Effector memory CD4-positive, alpha-beta T cell (primary cell): ENCODE results near the gene FBLN2.

Experiments used
- DNase-seq, 3 donors: peaks; one replicate each; pipeline ENCODE4 v3.0.0-alpha.2; 2020
- H3K27ac ChIP-seq: 2 replicates; pipeline ENCODE4 v1.7.0; 2013; ENCODE audit warnings: mild to moderate bottlenecking, low read length, moderate library complexity; ENCODE audit not compliant: insufficient read depth, poor library complexity, severe bottlenecking
- H3K27me3 ChIP-seq: replicated peaks from 2 replicates; pipeline ENCODE4 v1.7.0; 2013; ENCODE audit warnings: mild to moderate bottlenecking, low read length; ENCODE audit not compliant: insufficient read depth, control insufficient read depth, poor library complexity, severe bottlenecking
- H3K36me3 ChIP-seq: 2 replicates; pipeline ENCODE4 v1.7.0; 2013; ENCODE audit warnings: mild to moderate bottlenecking, low read length, moderate library complexity; ENCODE audit not compliant: control insufficient read depth, insufficient read depth
- H3K4me1 ChIP-seq: 2 replicates; pipeline ENCODE4 v1.7.0; 2013; ENCODE audit warnings: low read length, mild to moderate bottlenecking; ENCODE audit not compliant: control insufficient read depth, insufficient read depth, poor library complexity, severe bottlenecking
- H3K4me3 ChIP-seq: 2 replicates; pipeline ENCODE4 v1.7.0; 2013; ENCODE audit warnings: low read length, low read depth, mild to moderate bottlenecking; ENCODE audit not compliant: insufficient read depth, poor library complexity, severe bottlenecking
- H3K9me3 ChIP-seq: 2 replicates; pipeline ENCODE4 v1.7.0; 2013; ENCODE audit warnings: mild to moderate bottlenecking, low read length, moderate library complexity; ENCODE audit not compliant: control insufficient read depth

Gene FBLN2

DNA sequence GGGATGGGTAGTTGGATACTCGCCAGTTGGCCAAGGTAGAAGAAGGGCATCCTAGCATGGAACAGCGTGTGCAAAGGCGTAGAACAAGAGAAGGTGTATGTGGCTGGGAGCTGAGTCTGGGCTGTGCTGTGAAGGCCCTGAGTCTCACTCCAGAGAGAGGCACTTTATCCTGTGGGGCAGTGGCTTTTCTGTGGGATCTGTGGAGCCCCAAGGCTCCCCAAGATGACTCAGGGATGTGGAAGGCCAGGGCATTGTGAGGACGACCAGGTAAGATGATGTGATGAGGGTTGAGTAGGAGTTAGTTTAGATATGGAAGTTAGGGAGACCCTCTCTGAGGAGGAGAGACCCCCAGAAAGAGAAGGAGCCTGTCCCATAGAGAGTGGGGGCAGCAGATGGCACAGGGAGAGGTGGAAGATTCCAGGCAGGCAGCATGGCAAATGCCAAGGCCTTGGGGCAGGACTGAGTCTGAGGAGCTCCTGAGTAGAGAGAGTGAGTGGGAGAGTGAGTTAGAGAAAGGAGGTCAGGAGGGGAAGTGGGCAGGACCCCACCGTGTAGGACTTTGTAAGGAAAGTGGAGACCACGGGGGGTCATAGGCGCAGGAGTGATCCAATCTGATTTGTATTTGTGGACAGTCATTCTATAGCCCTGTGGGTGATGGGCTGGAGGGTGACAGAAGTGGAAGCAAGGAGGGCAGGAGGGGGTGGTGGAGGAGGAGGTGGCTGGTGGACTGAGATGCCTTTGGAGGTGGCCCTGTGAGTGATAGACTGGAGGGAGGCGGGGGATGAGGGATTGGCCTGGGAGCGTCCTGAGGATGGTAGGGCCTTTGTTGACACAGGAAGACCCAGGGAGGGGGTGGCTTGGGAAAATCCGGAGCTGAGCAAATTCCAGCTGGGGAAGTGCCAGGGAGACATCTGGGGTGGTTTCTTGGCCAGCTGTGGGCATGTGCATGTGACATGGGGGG lies 50.3 kb downstream of the FBLN2 start:
- no peak overlapping the region for H3K27ac ChIP-seq
- H3K4me1 ChIP-seq = no peaks in the 10 kb centered on the region
- no peaks in the 10 kb centered on the region for H3K27me3 ChIP-seq
- no peak overlapping the region for H3K4me3 ChIP-seq
- H3K9me3 ChIP-seq = no peaks in the 10 kb centered on the region
- DNase-seq = no peak
- H3K36me3 ChIP-seq = no peaks in the 10 kb centered on the region

DNA sequence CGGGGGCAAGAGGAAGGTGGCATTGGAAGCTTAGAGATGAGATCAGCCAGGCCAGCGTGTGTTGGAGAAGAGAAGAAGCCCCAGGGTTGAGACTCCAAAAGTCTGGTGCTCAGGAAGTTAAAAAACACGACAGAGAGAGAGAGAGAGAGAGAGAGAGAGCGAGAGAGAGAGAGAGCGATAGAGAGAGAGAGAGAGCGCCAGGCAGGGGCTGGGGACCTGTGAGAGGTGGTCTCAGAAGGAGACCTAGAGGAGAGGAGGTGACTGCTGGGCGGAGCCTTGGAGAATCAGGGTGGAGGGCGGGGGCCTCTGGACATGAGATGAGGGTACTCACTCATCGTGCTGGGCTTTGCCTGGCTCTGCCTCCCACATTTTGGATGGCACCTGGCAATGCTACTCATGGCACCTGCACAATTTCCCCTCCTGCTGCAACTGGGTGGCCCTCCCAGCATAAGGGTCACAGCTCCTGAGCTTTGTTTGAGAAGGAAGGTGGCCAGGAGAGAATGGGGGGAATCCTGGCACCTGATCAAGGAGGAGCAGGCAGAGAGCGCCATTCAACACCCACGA lies 51.0 kb downstream of the FBLN2 start:
- H3K4me3 ChIP-seq = no peak overlapping the region
- H3K27me3 ChIP-seq = no peaks in the 10 kb centered on the region
- H3K36me3 ChIP-seq = no peaks in the 10 kb centered on the region
- H3K9me3 ChIP-seq = no peaks in the 10 kb centered on the region
- no peak overlapping the region for H3K27ac ChIP-seq
- DNase-seq = no peak
- H3K4me1 ChIP-seq = no peaks in the 10 kb centered on the region

DNA sequence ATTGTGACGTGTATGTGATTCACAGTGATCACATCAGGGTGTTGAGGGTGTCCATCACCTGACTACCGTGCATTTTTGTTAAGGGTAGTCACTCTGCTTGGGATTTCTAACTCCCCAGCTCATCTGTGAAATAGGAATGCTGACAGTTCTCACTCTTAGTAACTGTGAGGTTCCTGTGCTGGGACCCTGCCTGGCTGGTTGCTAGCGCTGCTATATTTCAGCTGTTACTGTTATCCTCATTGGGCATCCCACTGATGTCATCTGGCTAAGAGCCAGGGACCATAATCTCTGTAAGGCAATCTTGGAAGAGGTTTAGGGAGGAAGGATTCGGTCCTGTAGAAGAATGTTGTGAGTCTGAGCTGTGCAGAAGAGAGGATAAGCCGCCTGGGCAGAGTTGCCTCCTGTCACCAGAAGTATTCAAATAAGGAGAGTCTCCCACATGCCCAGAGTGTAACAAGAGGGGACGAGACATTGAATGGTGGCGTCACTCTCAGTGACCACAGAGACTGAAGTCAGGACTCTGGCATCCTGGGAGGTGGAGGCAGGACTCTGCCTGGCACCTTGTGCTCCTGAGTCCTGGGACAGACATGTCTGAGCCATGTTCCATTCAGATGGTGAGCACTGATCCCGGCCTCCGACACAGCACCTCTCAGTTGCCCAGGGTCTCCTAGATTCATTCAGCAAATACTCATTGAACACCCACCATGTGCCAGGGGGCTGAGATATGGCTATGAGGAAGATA lies 52.2 kb downstream of the FBLN2 start:
- Histone ChIP-seq H3K4me1 (no peaks in the 10 kb centered on the region), H3K4me3 (no peak overlapping the region), H3K36me3 (no peaks in the 10 kb centered on the region), H3K9me3 (no peaks in the 10 kb centered on the region), H3K27me3 (no peaks in the 10 kb centered on the region), H3K27ac (no peak overlapping the region)
- DNase-seq = no peak

DNA sequence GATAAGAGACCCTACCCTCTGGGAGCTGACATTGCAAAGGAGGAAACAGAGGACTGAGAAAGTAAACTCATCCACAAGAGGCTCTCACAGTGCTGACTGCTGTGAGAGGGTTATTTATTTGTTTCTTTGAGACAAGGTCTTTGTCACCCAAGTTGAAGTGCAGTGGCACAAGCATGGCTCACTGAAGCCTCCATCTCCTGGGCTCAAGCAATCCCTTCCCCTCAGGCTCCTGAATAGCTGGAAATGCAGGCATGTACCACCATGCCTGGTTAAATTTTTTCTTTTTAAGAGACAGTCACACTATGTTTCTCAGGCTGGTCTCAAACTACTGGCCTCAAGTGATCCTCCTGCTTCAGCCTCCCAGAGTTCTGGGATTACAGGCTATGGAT lies 52.8 kb downstream of the FBLN2 start:
- DNase-seq = no peak
- Histone ChIP-seq H3K27me3 (no peaks in the 10 kb centered on the region), H3K27ac (no peak overlapping the region), H3K4me1 (no peaks in the 10 kb centered on the region), H3K9me3 (no peaks in the 10 kb centered on the region), H3K4me3 (no peak overlapping the region), H3K36me3 (no peaks in the 10 kb centered on the region)

DNA sequence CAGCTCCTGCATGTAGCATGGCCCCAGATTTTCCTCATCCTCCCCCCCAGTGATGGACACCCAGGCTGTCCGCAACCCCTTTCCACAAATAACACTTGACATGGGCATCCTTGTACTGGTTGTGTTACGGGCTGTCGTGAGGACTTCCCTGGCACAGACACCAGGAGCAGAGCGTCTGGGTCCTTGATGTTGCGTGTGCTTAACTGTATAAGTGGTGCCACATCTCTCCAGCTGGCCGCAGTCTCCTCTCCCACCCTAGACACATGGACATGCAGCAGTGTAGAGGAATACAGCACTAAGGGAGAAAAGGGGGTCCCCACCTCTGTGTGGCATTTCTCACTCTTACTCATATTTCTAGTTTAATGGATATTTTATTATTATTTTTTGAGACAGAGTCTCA lies 56.6 kb downstream of the FBLN2 start:
- Histone ChIP-seq H3K27me3 (no peaks in the 10 kb centered on the region), H3K4me1 (no peaks in the 10 kb centered on the region), H3K9me3 (no peaks in the 10 kb centered on the region), H3K36me3 (no peaks in the 10 kb centered on the region), H3K27ac (no peak overlapping the region), H3K4me3 (no peak overlapping the region)
- no peak for DNase-seq

DNA sequence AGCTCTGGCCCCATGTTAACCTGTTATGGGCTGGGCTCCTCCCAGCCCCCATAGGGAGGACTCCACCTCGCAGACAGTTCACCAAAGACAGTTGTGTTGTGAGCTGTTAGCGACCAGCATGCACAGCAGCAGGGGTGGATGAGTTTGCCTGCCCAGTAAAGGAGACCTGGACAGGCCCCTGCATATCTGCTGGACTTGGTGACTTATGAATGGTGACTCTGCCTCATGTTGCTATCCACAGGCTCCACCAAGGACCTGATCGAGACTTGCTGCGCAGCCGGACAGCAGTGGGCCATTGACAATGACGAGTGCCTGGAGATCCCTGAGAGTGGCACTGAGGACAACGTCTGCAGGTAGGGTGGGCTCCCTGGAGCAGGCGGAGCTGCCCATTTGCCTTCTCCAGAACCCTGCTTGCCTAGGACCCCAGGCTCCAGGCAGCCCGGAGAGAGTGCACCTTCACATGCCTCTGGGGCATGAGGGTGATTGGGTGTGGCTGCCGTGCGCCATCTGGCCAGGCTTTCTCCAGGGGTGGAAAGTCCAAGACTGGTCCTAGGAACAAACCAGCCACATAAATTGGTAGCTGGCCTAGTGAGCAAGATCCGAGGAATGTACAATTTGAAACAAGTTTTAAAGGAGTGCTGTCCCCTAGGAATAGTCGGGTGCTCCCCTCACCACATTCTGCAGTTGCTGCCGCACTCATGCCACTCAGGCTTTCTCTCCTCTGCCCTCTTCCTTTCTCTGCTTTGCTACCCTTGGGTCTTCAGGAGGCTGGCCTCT lies 59.1 kb downstream of the FBLN2 start:
- Histone ChIP-seq H3K4me1 (no peaks in the 10 kb centered on the region), H3K9me3 (no peaks in the 10 kb centered on the region), H3K36me3 (no peaks in the 10 kb centered on the region), H3K4me3 (no peak overlapping the region), H3K27me3 (no peaks in the 10 kb centered on the region), H3K27ac (no peak overlapping the region)
- no peak for DNase-seq

DNA sequence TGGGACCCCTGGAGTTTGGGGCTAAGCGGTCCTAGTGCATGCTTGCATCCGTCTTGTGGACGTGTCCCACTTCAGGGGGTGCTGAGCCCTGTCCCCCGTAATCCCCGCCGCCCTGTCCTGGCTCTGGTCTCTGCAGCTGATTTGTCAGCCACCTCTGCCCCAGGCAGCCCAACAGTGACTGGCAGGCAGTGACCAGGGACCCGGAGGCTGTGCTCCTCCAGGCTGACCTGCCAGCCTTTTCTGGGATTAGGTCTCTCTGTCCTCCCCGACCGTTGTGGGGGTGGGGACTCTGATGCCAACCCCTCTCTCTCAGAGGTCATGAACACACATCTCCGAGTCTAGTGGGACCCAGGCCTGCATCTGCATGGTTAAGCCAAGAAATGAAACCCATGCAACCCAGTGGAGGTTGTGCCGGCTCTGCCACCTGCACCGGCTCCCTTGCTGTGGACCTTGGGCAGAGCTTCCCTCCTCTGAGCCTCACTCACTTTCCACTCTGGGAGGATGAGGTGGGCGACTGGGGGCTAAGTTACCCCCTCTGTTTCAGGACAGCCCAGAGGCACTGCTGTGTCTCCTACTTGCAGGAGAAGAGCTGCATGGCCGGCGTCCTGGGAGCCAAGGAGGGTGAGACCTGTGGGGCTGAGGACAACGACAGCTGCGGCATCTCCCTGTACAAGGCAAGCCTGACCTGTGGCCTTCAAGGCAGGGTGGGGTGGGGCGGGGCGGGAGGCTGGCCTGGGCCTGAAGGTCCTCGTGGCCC lies 60.2 kb downstream of the FBLN2 start:
- Histone ChIP-seq H3K27ac (no peak overlapping the region), H3K9me3 (no peaks in the 10 kb centered on the region), H3K27me3 (no peaks in the 10 kb centered on the region), H3K4me3 (no peak overlapping the region), H3K36me3 (no peaks in the 10 kb centered on the region), H3K4me1 (no peaks in the 10 kb centered on the region)
- DNase-seq = no peak

DNA sequence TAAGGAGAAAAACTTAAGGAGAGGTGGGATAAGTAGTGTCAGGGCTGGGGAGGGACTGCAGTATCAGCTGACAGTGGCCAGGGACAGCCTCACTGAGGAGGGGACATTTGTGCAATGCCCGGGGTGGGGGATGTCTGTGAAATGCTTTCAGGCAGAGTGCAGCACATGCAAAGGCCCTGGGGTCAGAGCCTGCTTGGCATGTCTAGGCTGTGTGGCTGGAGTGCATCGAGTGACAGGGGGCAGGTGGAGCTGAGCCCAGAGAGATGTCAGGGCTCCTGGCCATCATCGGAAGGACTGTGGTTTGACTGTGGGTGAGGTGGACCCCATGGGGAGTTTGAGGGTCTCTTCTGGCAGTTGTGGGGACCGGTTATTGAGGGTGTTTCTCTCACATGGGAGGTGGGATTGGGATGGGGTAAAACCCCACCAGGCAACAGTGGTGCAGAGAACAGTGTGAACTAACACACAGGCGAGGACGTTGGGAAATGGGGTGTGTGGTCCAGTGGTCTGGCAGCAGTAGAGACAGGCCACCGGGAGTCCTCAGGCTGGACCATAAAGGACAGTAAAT lies 61.2 kb downstream of the FBLN2 start:
- DNase-seq = no peak
- Histone ChIP-seq H3K4me3 (no peak overlapping the region), H3K4me1 (no peaks in the 10 kb centered on the region), H3K27ac (no peak overlapping the region), H3K36me3 (no peaks in the 10 kb centered on the region), H3K9me3 (no peaks in the 10 kb centered on the region), H3K27me3 (no peaks in the 10 kb centered on the region)

DNA sequence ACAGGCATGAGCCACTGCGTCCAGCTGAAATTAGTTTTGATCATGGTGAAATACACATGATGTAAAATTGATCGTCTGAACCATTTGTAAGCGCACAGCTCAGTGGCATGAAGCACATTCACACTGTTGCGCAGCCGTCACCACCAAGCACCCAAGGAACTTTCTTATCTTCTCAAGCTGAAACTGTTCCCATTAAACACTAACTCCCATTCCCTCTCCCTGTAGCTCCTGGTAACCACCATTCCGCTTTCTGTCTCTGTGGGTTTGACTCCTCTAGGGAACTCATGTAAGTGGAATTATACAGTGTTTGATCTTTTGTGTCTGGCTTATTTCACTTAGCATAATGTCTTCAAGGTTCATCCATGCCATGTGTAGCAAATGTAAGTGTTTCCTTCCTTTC lies 62.3 kb downstream of the FBLN2 start:
- Histone ChIP-seq H3K36me3 (no peaks in the 10 kb centered on the region), H3K4me3 (no peak overlapping the region), H3K9me3 (no peaks in the 10 kb centered on the region), H3K4me1 (no peaks in the 10 kb centered on the region), H3K27me3 (no peaks in the 10 kb centered on the region), H3K27ac (no peak overlapping the region)
- no peak for DNase-seq
